BLaER1 treated with 17β-estradiol and CSF1 and Interleukin-3, amounts not matched to agents 10 nM and 100 nM (cell line): ENCODE results near the gene ANO5.

Experiments
- H3K27ac ChIP-seq, 11 experiments: shearing (Covaris generic); formaldehyde crosslinking; 2 replicates each; pipeline ENCODE4 v1.8.1; 2022
- H3K27me3 ChIP-seq, 11 experiments: shearing (Covaris generic); formaldehyde crosslinking; 2 replicates each; pipeline ENCODE4 v1.8.1; 2022
- H3K36me3 ChIP-seq, 11 experiments: shearing (Covaris generic); formaldehyde crosslinking; 2 replicates each; pipeline ENCODE4 v1.8.1; 2022
- H3K4me1 ChIP-seq, 10 experiments: shearing (Covaris generic); formaldehyde crosslinking; 2 replicates each; pipeline ENCODE4 v1.8.1; 2022
- H3K4me2 ChIP-seq, 11 experiments: shearing (Covaris generic); formaldehyde crosslinking; 2 replicates each; pipeline ENCODE4 v1.8.1; 2022
- H3K4me3 ChIP-seq, 10 experiments: shearing (Covaris generic); formaldehyde crosslinking; 2 replicates each; pipeline ENCODE4 v1.8.1; 2022
- H3K9ac ChIP-seq, 11 experiments: shearing (Covaris generic); formaldehyde crosslinking; 2 replicates each; pipeline ENCODE4 v1.8.1; 2022
- H3K9me3 ChIP-seq, 11 experiments: shearing (Covaris generic); formaldehyde crosslinking; replicated peaks in 1 of 11; 2 replicates each; pipeline ENCODE4 v1.8.1; 2022
- H4K20me1 ChIP-seq, 11 experiments: shearing (Covaris generic); formaldehyde crosslinking; 2 replicates each; pipeline ENCODE4 v1.8.1; 2022
- Cebpa-rat ChIP-seq, 11 experiments: shearing (Covaris generic); IDR thresholded peaks; 2 replicates each; pipeline ENCODE4 v1.8.1; 2022

ANO5 gene

GRCh38 chr11:22193348-22194051, 615 bp downstream of the ANO5 start:
- Histone ChIP-seq H3K4me1 (peaks cover 16 to 37% (median 24%) of the 10 kb centered on the region in 10 experiments), H3K4me2 (peak overlapping the region; percentile 81 to 100 (median 98)), H3K9me3 (no peaks in the 10 kb centered on the region), H3K27ac (peak overlapping the region; percentile 52 to 78 (median 73); a peak in 21 of 22 replicates), H3K36me3 (no peaks in the 10 kb centered on the region), H3K27me3 (no peaks in the 10 kb centered on the region), H3K9ac (peak overlapping the region; percentile 68 to 87 (median 76)), H4K20me1 (peaks cover 0 to 6% (median 0%) of the 10 kb centered on the region in 11 experiments; a peak in 2 of 22 replicates), H3K4me3 (peak overlapping the region; percentile 70 to 86 (median 74))
- TF ChIP-seq Cebpa-rat (IDR thresholded peaks at IDR 0.05) = no peak

- H3K27me3 ChIP-seq = no peaks in the 10 kb centered on the region
- peak overlapping the region; percentile 70 to 86 (median 74) for H3K4me3 ChIP-seq
- no peak for TF ChIP-seq Cebpa-rat (IDR thresholded peaks at IDR 0.05)
- no peaks in the 10 kb centered on the region for H3K9me3 ChIP-seq
- peak overlapping the region; percentile 81 to 100 (median 98) for H3K4me2 ChIP-seq
- H3K4me1 ChIP-seq = peaks cover 16 to 37% (median 24%) of the 10 kb centered on the region in 10 experiments
- no peaks in the 10 kb centered on the region for H3K36me3 ChIP-seq
- peaks cover 0 to 6% (median 0%) of the 10 kb centered on the region in 11 experiments; a peak in 2 of 22 replicates for H4K20me1 ChIP-seq
- peak overlapping the region in 9 of 11 experiments; percentile 73 to 82 (median 76); a peak in 15 of 22 replicates for H3K9ac ChIP-seq
- peak overlapping the region in 7 of 11 experiments; percentile 63 to 78 (median 74); a peak in 8 of 22 replicates for H3K27ac ChIP-seq
Measured at GRCh38 chr11:22194306-22194705, 1.4 kb downstream of the ANO5 start.

- Histone ChIP-seq H3K27ac (no peak overlapping the region), H4K20me1 (peaks cover 0 to 6% (median 0%) of the 10 kb centered on the region in 11 experiments; a peak in 2 of 22 replicates), H3K4me3 (peak overlapping the region in 7 of 10 experiments; percentile 72 to 86 (median 76); a peak in 13 of 20 replicates), H3K36me3 (no peaks in the 10 kb centered on the region), H3K9ac (no peak overlapping the region), H3K9me3 (no peaks in the 10 kb centered on the region), H3K4me1 (peaks cover 16 to 37% (median 24%) of the 10 kb centered on the region in 10 experiments), H3K4me2 (peak overlapping the region; percentile 81 to 100 (median 98)), H3K27me3 (no peaks in the 10 kb centered on the region)
- no peak for TF ChIP-seq Cebpa-rat (IDR thresholded peaks at IDR 0.05)
Measured at GRCh38 chr11:22194907-22195306, 2.0 kb downstream of the ANO5 start.

DNA sequence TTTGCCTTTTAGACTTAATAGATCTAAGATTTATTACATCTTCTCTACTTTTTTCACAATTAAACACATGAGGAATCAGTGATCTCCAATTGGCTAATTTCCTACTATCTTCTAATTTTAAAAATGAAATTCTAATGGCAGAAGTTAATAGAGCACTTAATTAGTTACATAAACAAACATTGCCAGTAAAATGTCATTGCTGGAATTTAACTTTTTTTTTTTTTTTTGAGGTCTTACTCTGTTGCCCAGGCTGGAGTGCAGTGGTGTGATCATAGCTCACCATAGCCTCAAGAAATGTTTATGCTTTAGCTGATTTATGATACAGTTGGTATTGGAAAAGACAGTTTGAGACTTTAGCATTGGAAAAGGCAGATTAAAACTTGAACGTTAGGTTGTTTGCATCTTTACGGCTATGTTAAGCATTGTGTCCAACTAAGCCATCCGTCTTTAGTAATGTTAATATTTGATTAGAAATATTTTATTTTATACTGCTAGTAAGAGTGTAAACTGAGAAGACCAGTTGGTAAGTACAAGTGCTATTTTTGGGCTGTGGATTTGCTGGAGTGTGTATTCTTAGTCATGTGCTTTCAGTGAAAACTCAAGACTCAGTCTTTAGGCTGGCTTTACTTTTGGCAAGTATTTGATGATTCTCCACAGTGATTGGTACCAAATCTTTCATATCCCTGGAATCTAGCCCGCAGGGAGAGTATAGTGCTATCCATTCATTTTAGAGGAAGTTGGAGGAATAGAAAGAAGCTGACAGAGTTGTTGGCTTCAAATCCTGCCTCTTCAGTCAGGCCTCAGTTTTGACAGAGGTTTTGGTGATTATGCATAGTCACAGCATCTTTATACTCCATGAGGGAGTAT, 4.5 kb downstream of the ANO5 start:
- H4K20me1 ChIP-seq = peaks cover 0 to 6% (median 0%) of the 10 kb centered on the region in 11 experiments; a peak in 2 of 22 replicates
- H3K4me1 ChIP-seq = peaks cover 16 to 37% (median 22%) of the 10 kb centered on the region in 10 experiments
- H3K9me3 ChIP-seq = no peaks in the 10 kb centered on the region
- TF ChIP-seq Cebpa-rat (IDR thresholded peaks at IDR 0.05) = no peak
- H3K36me3 ChIP-seq = no peaks in the 10 kb centered on the region
- H3K27me3 ChIP-seq = no peaks in the 10 kb centered on the region
- peak overlapping the region in 2 of 11 experiments; percentile 32 to 47; a peak in 3 of 22 replicates for H3K4me2 ChIP-seq
- H3K9ac ChIP-seq = no peak overlapping the region
- H3K4me3 ChIP-seq = no peak overlapping the region
- no peak overlapping the region for H3K27ac ChIP-seq

GRCh38 chr11:22199243-22199642, 6.4 kb downstream of the ANO5 start:
- H3K4me2 ChIP-seq = no peak overlapping the region
- peaks cover 0 to 6% (median 0%) of the 10 kb centered on the region in 11 experiments; a peak in 2 of 22 replicates for H4K20me1 ChIP-seq
- H3K27me3 ChIP-seq = no peaks in the 10 kb centered on the region
- peaks cover 7 to 31% (median 13%) of the 10 kb centered on the region in 10 experiments for H3K4me1 ChIP-seq
- no peak overlapping the region for H3K4me3 ChIP-seq
- no peaks in the 10 kb centered on the region for H3K9me3 ChIP-seq
- H3K27ac ChIP-seq = no peak overlapping the region
- no peak for TF ChIP-seq Cebpa-rat (IDR thresholded peaks at IDR 0.05)
- H3K9ac ChIP-seq = no peak overlapping the region
- H3K36me3 ChIP-seq = no peaks in the 10 kb centered on the region

GRCh38 chr11:22203281-22203680, 10.4 kb downstream of the ANO5 start:
- no peaks in the 10 kb centered on the region for H3K9me3 ChIP-seq
- H3K27me3 ChIP-seq = no peaks in the 10 kb centered on the region
- TF ChIP-seq Cebpa-rat (IDR thresholded peaks at IDR 0.05) = no peak
- H3K4me3 ChIP-seq = no peak overlapping the region
- no peak overlapping the region for H3K4me2 ChIP-seq
- no peak overlapping the region for H3K27ac ChIP-seq
- H3K36me3 ChIP-seq = no peaks in the 10 kb centered on the region; a peak in 1 of 22 replicates
- H3K9ac ChIP-seq = no peak overlapping the region
- no peaks in the 10 kb centered on the region for H4K20me1 ChIP-seq
- no peaks in the 10 kb centered on the region for H3K4me1 ChIP-seq

- Histone ChIP-seq H3K4me1 (no peaks in the 10 kb centered on the region), H3K4me3 (no peak overlapping the region), H3K36me3 (peaks cover 0 to 4% (median 0%) of the 10 kb centered on the region in 11 experiments; a peak in 3 of 22 replicates), H3K9me3 (no peaks in the 10 kb centered on the region), H4K20me1 (no peaks in the 10 kb centered on the region), H3K4me2 (no peak overlapping the region), H3K9ac (no peak overlapping the region), H3K27ac (no peak overlapping the region), H3K27me3 (no peaks in the 10 kb centered on the region)
- TF ChIP-seq Cebpa-rat (IDR thresholded peaks at IDR 0.05) = no peak
Measured at GRCh38 chr11:22207162-22207561, 14.3 kb downstream of the ANO5 start.

DNA sequence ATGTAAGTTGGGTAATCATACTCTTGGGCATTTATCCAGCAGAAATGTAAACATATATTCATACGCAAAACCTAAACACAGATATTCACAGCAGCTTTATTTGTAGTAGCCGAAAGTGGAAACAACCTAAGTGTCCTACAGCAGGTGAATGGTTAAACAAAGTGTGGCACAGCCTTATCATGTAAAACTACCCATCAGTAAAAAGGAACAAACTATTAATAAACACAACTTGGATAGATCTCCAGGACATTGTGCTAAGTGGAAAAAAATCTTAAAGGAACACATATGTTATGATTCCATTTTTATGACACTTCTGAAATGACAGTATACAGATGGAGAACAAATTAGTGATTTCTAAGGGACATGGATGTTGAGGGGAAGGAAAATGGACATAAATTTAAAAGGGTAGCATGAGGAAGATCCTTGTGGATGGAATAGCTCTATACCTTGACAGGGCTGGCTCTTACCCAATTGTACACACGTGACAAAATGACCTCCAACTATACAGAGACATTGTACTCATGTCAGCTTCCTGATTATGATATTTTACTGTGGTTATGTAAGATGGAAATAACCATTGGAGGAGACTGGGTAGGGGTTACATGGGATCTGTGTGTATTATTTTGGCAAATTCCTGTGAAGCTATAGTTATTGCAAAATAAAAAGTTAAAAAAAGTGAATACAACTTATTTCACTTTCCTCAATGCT, 15.4 kb downstream of the ANO5 start:
- Histone ChIP-seq H4K20me1 (no peaks in the 10 kb centered on the region), H3K27me3 (no peaks in the 10 kb centered on the region)
- no peak for TF ChIP-seq Cebpa-rat (IDR thresholded peaks at IDR 0.05)

More for the DNA sequence above, 15.4 kb downstream of the ANO5 start:
- no peaks in the 10 kb centered on the region for H3K9me3 ChIP-seq
- H3K9ac ChIP-seq = no peak overlapping the region
- H3K36me3 ChIP-seq = peaks cover 0 to 4% (median 0%) of the 10 kb centered on the region in 11 experiments; a peak in 3 of 22 replicates
- H3K4me2 ChIP-seq = no peak overlapping the region
- no peak overlapping the region for H3K4me3 ChIP-seq
- no peaks in the 10 kb centered on the region for H3K4me1 ChIP-seq
- H3K27ac ChIP-seq = no peak overlapping the region
